CD4-positive, alpha-beta T cell treated with Interleukin-21 for 1 hour (primary cell): ENCODE measurements around the gene DOCK7.
"Not testable (repeated sequence)": the region's sequence is repeated elsewhere in the genome, so short reads cannot be mapped to it uniquely, and the experiment has no call there.

Source experiments
- DNase-seq: peaks from one replicate; pipeline ENCODE4 v3.0.0-alpha.2; 2020

DOCK7 gene

GRCh38 chr1:62601457-62601856 lies 86.7 kb downstream of the DOCK7 start:
- DNase-seq, result no peak

GRCh38 chr1:62599044-62599443 lies 89.1 kb downstream of the DOCK7 start:
- DNase-seq, result no peak

GRCh38 chr1:62597281-62597680 lies 90.9 kb downstream of the DOCK7 start, which contains the start of gene ANGPTL3:
ANGPTL3 (plus strand) TSS chr1:62597520; CDS start chr1:62597567, 47 bp downstream.
- DNase-seq, result no peak

GRCh38 chr1:62595647-62596046 lies 92.5 kb downstream of the DOCK7 start:
- no peak for DNase-seq

- no peak for DNase-seq
Observed at GRCh38 chr1:62593825-62594394, 94.3 kb downstream of the DOCK7 start.

- DNase-seq, result no peak
Observed at GRCh38 chr1:62590970-62591368, 97.2 kb downstream of the DOCK7 start.

- no peak for DNase-seq
Observed at GRCh38 chr1:62590255-62590969, 97.8 kb downstream of the DOCK7 start.

GRCh38 chr1:62589321-62589720 lies 98.9 kb downstream of the DOCK7 start:
- DNase-seq, result no peak

GRCh38 chr1:62588000-62588399 lies 100.2 kb downstream of the DOCK7 start:
- no peak for DNase-seq

GRCh38 chr1:62585469-62586155 lies 102.6 kb downstream of the DOCK7 start:
- DNase-seq, result no peak

- DNase-seq, result no peak
Observed at GRCh38 chr1:62573675-62574074, 114.5 kb downstream of the DOCK7 start.

- DNase-seq, result no peak
Observed at GRCh38 chr1:62572476-62572875, 115.7 kb downstream of the DOCK7 start.

- not testable (repeated sequence) for DNase-seq
Observed at GRCh38 chr1:62571517-62571916, 116.7 kb downstream of the DOCK7 start.

- DNase-seq, result not testable (repeated sequence)
Observed at GRCh38 chr1:62567926-62568325, 120.3 kb downstream of the DOCK7 start.

- not testable (repeated sequence) for DNase-seq
Observed at GRCh38 chr1:62567182-62567581, 121.0 kb downstream of the DOCK7 start.

GRCh38 chr1:62561306-62561705 lies 126.9 kb downstream of the DOCK7 start:
- no peak for DNase-seq

GRCh38 chr1:62544570-62544969 lies 143.6 kb downstream of the DOCK7 start:
- DNase-seq, result no peak

GRCh38 chr1:62541048-62541447 lies 147.1 kb downstream of the DOCK7 start:
- DNase-seq, result no peak

GRCh38 chr1:62539028-62539447 lies 149.1 kb downstream of the DOCK7 start:
- no peak for DNase-seq

GRCh38 chr1:62536865-62537264 lies 151.3 kb downstream of the DOCK7 start:
- no peak for DNase-seq

GRCh38 chr1:62530516-62531154 lies 157.6 kb downstream of the DOCK7 start:
- DNase-seq, result no peak

- no peak for DNase-seq
Observed at GRCh38 chr1:62529227-62529626, 159.0 kb downstream of the DOCK7 start.

GRCh38 chr1:62528015-62528414 lies 160.2 kb downstream of the DOCK7 start:
- peak; percentile 11 for DNase-seq

GRCh38 chr1:62527346-62527745 lies 160.8 kb downstream of the DOCK7 start:
- not testable (repeated sequence) for DNase-seq
